Activated CD8-positive, alpha-beta T cell treated with anti-CD3 and anti-CD28 coated beads for 36 hours (primary cell): ENCODE data around the gene OR7A5. TPM values are rescaled to one million over a fixed set of nuclear protein-coding genes. Genes with fewer than 3 reads are reported as not detected.

Source experiments
- ATAC-seq: fragments of 200-7000 bp; cut with Tn5 transposase; one replicate; pipeline ENCODE4 v1.10.0; 2021; ENCODE audit warnings: mild to moderate bottlenecking, moderate library complexity
- CTCF ChIA-PET: fragments of 350-600 bp; sonication (Branson Sonifier 250); formaldehyde crosslinking; loops from one replicate; lab custom pipeline; 2021; ENCODE audit warnings: antibody characterized with exemption; lab: Charles Lee
- POLR2A ChIA-PET: fragments of 350-600 bp; sonication (Branson Sonifier 250); formaldehyde crosslinking; loops from one replicate; lab custom pipeline; 2021; ENCODE audit warnings: antibody characterized with exemption; lab: Charles Lee
- DNase-seq: peaks from one replicate; pipeline ENCODE4 v3.0.0-alpha.2; 2020
- H3K27ac Mint-ChIP-seq: one replicate; pipeline ENCODE4 v1.8.0; 2021; ENCODE audit warnings: mild to moderate bottlenecking, mixed read lengths
- H3K27me3 Mint-ChIP-seq: one replicate; pipeline ENCODE4 v1.8.0; 2021; ENCODE audit warnings: mixed read lengths
- H3K36me3 Mint-ChIP-seq: one replicate; pipeline ENCODE4 v1.8.0; 2021; ENCODE audit warnings: low read depth, mixed read lengths
- H3K4me1 Mint-ChIP-seq: one replicate; pipeline ENCODE4 v1.8.0; 2021; ENCODE audit warnings: low read depth, mixed read lengths
- H3K4me3 Mint-ChIP-seq: one replicate; pipeline ENCODE4 v1.8.0; 2021; ENCODE audit warnings: mild to moderate bottlenecking, moderate library complexity, mixed read lengths
- H3K9me3 Mint-ChIP-seq: one replicate; pipeline ENCODE4 v1.8.0; 2021; ENCODE audit warnings: mixed read lengths
- CTCF ChIP-seq: fragments of 200-600 bp; IDR thresholded peaks from one replicate; pipeline ENCODE4 v1.8.0; 2022; ENCODE audit warnings: antibody characterized with exemption, mild to moderate bottlenecking
- intact Hi-C: fragments of 100-400 bp; cut with micrococcal nuclease; formaldehyde crosslinking; loops from one replicate; pipeline ENCODE4 v1.10.0; 2022
- total RNA-seq, 2 experiments: library from RNA; stranded (reverse); gene quantifications; one replicate each; pipeline ENCODE4 v1.2.3, GENCODE V29; 2021

The OR7A5 gene
- total RNA-seq, 2 experiments from 2014 or later, result not detected

DNA sequence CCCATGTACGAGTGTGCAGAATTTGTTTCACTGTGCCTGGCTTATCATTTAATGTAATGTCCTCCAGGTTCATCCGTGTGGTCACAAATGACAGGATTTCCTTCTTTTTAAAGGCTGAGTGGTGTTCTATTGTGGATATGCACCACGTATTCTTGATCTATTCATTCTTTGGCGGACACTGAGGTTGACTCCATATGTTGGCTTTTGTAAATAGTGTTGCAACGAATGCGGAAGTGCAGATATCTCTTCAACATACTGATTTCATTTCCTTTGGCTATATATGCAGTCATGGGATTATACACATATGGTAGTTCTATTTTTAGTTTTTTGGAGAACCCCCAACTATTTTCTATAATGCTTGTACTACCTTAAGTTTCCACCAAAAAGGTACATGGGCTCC lies 13.0 kb downstream of the OR7A5 start:
- H3K27me3 Mint-ChIP-seq, result peaks cover 28% of the 10 kb centered on the region
- no peaks in the 10 kb centered on the region for H3K36me3 Mint-ChIP-seq
- H3K4me3 Mint-ChIP-seq, result no peak overlapping the region
- intact Hi-C loops, result no loop called here
- DNase-seq (no peak), ATAC-seq (no peak)
- ChIA-PET CTCF (no interaction called here), POLR2A (no interaction called here)
- no peak for TF ChIP-seq CTCF
- no peak overlapping the region for H3K27ac Mint-ChIP-seq
- no peaks in the 10 kb centered on the region for H3K4me1 Mint-ChIP-seq
- H3K9me3 Mint-ChIP-seq, result no peaks in the 10 kb centered on the region

DNA sequence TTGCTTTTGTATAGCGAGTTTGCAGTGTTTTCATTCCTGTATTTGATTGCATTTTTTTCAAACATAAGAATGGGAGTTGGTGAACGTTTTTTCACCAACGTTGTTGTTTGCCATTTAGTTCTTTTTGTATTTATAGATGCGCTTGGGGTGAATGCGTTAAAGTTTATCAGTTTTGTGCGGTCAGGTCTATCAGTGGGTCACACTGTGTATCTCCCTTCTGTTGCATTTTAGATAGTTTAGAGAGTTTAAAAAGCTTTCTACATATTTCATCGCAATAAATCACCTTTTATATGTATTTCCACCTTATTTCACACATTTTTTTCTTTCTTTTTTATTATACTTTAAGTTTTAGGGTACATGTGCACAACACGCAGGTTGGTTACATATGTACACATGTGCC lies 16.4 kb downstream of the OR7A5 start:
- Mint-ChIP-seq H3K27me3 (peaks cover 9% of the 10 kb centered on the region), H3K36me3 (no peaks in the 10 kb centered on the region), H3K4me3 (no peak overlapping the region), H3K4me1 (no peaks in the 10 kb centered on the region), H3K9me3 (no peaks in the 10 kb centered on the region), H3K27ac (no peak overlapping the region)
- ATAC-seq (no peak), DNase-seq (no peak)
- CTCF ChIA-PET, result no interaction called here
- POLR2A ChIA-PET, result no interaction called here
- intact Hi-C loops, result no loop called here
- no peak for TF ChIP-seq CTCF

- H3K27me3 Mint-ChIP-seq, result peaks cover 9% of the 10 kb centered on the region
- DNase-seq (no peak), ATAC-seq (no peak)
- H3K27ac Mint-ChIP-seq, result no peak overlapping the region
- ChIA-PET POLR2A (no interaction called here), CTCF (no interaction called here)
- TF ChIP-seq CTCF, result no peak
- H3K9me3 Mint-ChIP-seq, result no peaks in the 10 kb centered on the region
- H3K4me1 Mint-ChIP-seq, result no peaks in the 10 kb centered on the region
- H3K4me3 Mint-ChIP-seq, result no peak overlapping the region
- no peaks in the 10 kb centered on the region for H3K36me3 Mint-ChIP-seq
- intact Hi-C loops, result no loop called here
These were observed 17.9 kb downstream of the OR7A5 start for GRCh38 chr19:14817052-14817451.

GRCh38 chr19:14814982-14815652 lies 19.9 kb downstream of the OR7A5 start:
- Mint-ChIP-seq H3K27ac (no peak overlapping the region), H3K9me3 (no peaks in the 10 kb centered on the region), H3K4me3 (no peak overlapping the region), H3K36me3 (no peaks in the 10 kb centered on the region), H3K27me3 (peaks cover 5% of the 10 kb centered on the region), H3K4me1 (no peaks in the 10 kb centered on the region)
- ATAC-seq, result no peak
- POLR2A ChIA-PET, result no interaction called here
- no peak for TF ChIP-seq CTCF
- no peak for DNase-seq
- intact Hi-C loops, result no loop called here
- CTCF ChIA-PET, result interaction anchor here (0.6 kb wide), 1 partner anchor 334 kb away, joined by 3 read pairs; no protein-coding TSS in a partner anchor

GRCh38 chr19:14809272-14810057 lies 25.5 kb downstream of the OR7A5 start:
- ChIA-PET CTCF (no interaction called here), POLR2A (no interaction called here)
- Mint-ChIP-seq H3K36me3 (no peaks in the 10 kb centered on the region), H3K4me1 (no peaks in the 10 kb centered on the region), H3K4me3 (no peak overlapping the region), H3K27ac (no peak overlapping the region), H3K9me3 (no peaks in the 10 kb centered on the region), H3K27me3 (peaks cover 6% of the 10 kb centered on the region)
- intact Hi-C loops, result no loop called here
- no peak for TF ChIP-seq CTCF
- no peak for ATAC-seq
- no peak for DNase-seq
